Middle frontal gyrus (tissue), 1 donor: ENCODE measurements around the gene CIRBP.

Experiments
- DNase-seq: peaks from one replicate; pipeline ENCODE4 v3.0.0-alpha.2; 2015; ENCODE audit warnings: low spot score; ENCODE audit errors: extremely low spot score

CIRBP gene

GRCh38 chr19:1254530-1255185 is 14.5 kb upstream of the CIRBP start:
- no peak for DNase-seq

- DNase-seq = peak; percentile 64
Measured at GRCh38 chr19:1255186-1256161, 13.7 kb upstream of the CIRBP start.

- no peak for DNase-seq
Measured at GRCh38 chr19:1256646-1257474, 12.3 kb upstream of the CIRBP start.

- no peak for DNase-seq
Measured at GRCh38 chr19:1257475-1258162, 11.5 kb upstream of the CIRBP start.

- DNase-seq = no peak
Measured at GRCh38 chr19:1258163-1258492, 11.0 kb upstream of the CIRBP start.

- DNase-seq = no peak
Measured at GRCh38 chr19:1258707-1259205, 10.4 kb upstream of the CIRBP start.

GRCh38 chr19:1259206-1259875 is 9.8 kb upstream of the CIRBP start:
- DNase-seq = no peak

- DNase-seq = no peak
Measured at GRCh38 chr19:1259876-1260748, 9.0 kb upstream of the CIRBP start.

GRCh38 chr19:1260749-1261537 is 8.2 kb upstream of the CIRBP start:
- DNase-seq = peak; percentile 93

- DNase-seq = no peak
Measured at GRCh38 chr19:1261538-1261797, 7.7 kb upstream of the CIRBP start.

- no peak for DNase-seq
Measured at GRCh38 chr19:1261798-1262622, 7.1 kb upstream of the CIRBP start.

GRCh38 chr19:1262623-1263123 is 6.5 kb upstream of the CIRBP start:
- no peak for DNase-seq

- DNase-seq = no peak
Measured at GRCh38 chr19:1263188-1263587, 5.9 kb upstream of the CIRBP start.

GRCh38 chr19:1264801-1265614 is 4.1 kb upstream of the CIRBP start:
- DNase-seq = no peak

GRCh38 chr19:1265615-1266128 is 3.5 kb upstream of the CIRBP start:
- DNase-seq = no peak

- DNase-seq = no peak
Measured at GRCh38 chr19:1266129-1266915, 2.8 kb upstream of the CIRBP start.
